Tibial nerve (tissue), 3 donors: ENCODE measurements around the gene MAP7D1.
A peak's percentile ranks its signal among the peaks of the same experiment; 100 is the strongest.

ENCODE experiments used
- CTCF ChIP-seq, 5 experiments: fragments of 200-600 bp in 3 of 5; fragments of 450-650 bp in 2 of 5; sonication (generic) in 3 of 5; IDR thresholded peaks; one replicate each; pipeline ENCODE4 v1.5.1; 2016 to 2019; ENCODE audit warnings: antibody characterized with exemption in 5 of 5, mild to moderate bottlenecking in 3 of 5, moderate library complexity in 2 of 5
- POLR2A ChIP-seq, 2 donors: fragments of 450-650 bp; IDR thresholded peaks; one replicate each; pipeline ENCODE4 v1.6.1; 2017; ENCODE audit warnings: antibody characterized with exemption in 2 of 2, mild to moderate bottlenecking in 2 of 2, moderate library complexity in 2 of 2

- TF ChIP-seq CTCF (IDR thresholded peaks at IDR 0.05) (no peak), POLR2A (IDR thresholded peaks at IDR 0.05) (peak; percentile 49 to 79)
These were observed 5.4 kb upstream of the MAP7D1 start for GRCh38 chr1:36150296-36151133.
